8988T (cell line): ENCODE data around the gene FBXW7.

ENCODE experiments used
- DNase-seq: peaks from one replicate; pipeline ENCODE4 v3.0.0; 2011

FBXW7 gene

GRCh38 chr4:152508818-152509217 is 27.1 kb downstream of the FBXW7 start:
- no peak for DNase-seq

GRCh38 chr4:152508386-152508785 is 27.5 kb downstream of the FBXW7 start:
- DNase-seq: no peak

DNA sequence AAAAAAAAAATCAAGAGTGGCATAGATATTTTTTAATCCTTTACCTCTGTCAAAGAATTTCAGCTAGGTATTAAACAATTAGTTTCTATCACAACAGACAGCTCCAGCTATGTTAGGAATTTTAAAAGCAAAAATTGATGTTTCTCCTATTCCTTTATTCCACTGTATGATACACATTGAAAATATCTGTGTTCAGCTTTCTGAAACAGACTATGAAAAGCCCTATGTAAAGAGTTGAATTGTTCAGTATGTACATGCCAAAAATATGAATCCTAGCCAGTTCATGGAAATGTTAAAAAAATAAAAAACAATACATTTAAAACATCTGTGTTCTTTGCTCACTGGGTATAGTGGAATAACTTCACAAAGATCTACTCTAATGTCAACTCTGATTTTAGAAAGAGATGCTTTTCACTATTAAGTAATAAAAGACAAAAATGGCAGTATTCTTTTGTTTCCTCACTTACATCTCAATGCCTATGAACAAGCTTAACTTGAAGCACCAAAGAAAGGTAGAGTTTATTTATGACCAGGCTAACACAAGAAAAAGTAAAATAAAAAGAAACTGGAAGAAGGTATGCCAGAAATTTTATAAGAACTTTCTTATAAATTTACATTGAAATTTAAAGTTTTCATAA is 32.1 kb downstream of the FBXW7 start:
- DNase-seq: no peak

DNA sequence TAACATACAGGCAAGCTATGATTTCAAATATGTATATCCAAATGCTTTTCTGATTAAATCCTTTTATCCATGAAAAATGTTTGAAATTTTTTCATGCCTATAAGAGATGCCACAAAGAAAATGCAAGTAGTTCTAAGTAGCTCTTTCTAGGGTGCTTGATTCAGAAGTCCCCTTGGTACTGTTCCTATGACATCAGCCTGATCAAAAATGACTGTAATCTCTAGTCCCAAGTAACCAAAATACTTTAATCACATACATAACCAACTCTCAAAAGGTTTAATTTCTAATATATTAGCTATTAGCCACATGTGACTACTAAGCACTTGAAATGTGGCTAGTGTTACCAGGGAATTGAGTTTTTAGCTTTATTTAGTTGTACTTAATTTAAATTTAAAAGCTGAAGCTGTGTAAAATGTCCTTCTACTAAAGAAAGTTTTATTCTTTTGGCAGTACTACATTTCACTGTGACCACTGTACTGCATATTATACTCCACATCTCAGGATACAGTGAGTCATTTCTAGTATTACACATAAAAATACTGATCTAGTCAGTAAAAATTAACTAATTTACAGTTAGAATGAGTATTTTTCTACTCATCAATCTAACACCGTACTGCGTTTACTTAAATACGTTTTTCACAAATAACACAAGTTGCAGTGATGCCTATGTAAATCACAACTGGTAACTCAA is 33.9 kb downstream of the FBXW7 start:
- DNase-seq: no peak

- no peak for DNase-seq
Observed at GRCh38 chr4:152500800-152501434, 35.0 kb downstream of the FBXW7 start.

DNA sequence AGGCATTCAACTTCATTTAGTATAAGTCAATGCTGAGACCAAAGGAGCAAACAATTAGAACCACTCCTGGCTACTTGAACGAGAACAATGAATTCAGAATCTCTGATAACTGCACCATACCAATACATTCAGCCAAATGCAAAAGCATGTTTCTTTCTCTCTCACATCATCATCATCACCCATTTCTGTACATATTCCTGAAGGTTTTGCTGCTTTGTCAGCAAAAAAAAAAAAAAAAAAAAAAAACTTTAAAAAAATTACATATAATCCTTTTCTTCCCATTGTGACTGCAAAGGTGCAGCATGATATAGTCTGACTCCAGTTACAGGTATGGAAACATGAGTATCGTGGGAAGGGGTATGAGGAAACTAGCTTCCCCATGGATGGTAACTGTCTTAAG is 35.6 kb downstream of the FBXW7 start:
- DNase-seq: no peak

DNA sequence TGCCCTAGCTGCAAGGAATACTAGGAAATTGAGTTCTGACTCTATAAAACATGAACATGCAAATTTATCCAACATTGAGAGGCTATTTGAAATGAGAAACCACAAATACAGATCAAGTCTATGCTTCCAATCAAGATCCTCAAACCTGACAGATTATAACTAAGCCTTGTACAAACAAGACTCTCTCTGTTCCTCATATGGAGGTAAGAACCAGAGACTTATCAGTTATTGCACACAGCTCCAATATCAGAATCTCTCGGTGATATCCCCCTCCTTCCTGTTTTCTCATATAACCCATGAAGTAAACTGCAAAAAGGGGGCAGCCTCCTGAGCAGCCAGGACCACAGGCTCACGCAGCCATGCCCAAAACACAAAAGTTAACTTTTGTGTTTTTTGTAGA is 36.5 kb downstream of the FBXW7 start:
- DNase-seq: no peak

DNA sequence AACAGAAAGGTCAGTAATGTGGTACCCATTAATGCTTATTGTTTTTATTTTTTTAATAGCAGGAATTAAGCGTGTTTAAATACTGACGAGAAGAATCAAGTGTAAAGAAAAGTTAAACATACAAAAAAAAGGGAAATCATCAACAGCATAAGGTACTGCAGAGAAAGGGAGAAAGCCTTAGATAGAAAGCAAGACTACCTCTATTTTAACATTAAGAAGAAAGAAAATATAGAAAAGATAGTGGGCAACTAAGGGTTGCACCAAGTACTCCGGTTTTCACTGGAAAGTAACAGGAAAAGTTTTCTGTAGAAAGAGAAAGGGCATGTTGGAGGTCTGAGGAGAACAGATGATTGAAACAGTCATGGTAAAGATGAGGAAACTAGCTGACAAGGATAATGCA is 41.9 kb downstream of the FBXW7 start:
- DNase-seq: no peak

DNA sequence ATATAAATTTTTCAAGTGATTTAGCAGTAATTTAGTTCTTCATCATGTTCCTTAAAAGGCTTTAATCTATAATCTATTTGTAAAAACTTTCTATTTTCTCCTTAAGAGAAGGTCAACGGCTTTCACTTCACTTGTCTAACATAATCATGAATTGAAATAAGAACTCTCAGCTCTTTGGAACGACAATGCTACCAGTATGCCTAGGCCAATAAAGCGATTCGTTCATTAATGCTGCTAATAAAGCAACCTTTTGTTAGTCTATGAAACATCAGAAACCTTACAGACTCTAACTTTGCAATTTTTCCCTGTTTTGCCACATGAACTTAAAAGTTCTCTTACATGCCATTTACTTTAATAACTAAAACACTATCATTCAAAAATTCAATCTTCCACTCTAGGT is 47.6 kb downstream of the FBXW7 start:
- no peak for DNase-seq

- no peak for DNase-seq
Observed at GRCh38 chr4:152486429-152487389, 49.2 kb downstream of the FBXW7 start.

- no peak for DNase-seq
Observed at GRCh38 chr4:152485726-152486276, 50.1 kb downstream of the FBXW7 start.

DNA sequence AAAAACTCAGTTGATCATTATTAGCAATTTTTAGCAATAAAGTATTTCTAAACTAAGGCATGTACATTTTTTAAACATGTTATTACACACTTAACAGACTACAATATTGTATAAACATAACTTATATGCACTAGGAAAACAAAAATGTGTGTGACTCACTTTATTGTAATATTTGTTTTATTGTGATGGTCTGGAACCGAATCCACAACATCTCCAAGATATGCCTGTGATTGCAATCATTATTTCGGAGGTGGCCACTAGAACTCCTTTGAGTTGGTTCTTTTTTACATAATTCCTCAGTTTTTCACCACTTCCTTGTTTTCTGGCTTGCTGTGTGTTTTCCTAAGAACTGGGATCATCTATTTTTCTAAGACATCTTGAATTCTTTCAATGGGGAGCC is 53.7 kb downstream of the FBXW7 start:
- DNase-seq: no peak

GRCh38 chr4:152480901-152481300 is 55.0 kb downstream of the FBXW7 start:
- DNase-seq: no peak

GRCh38 chr4:152480326-152480725 is 55.6 kb downstream of the FBXW7 start:
- no peak for DNase-seq

DNA sequence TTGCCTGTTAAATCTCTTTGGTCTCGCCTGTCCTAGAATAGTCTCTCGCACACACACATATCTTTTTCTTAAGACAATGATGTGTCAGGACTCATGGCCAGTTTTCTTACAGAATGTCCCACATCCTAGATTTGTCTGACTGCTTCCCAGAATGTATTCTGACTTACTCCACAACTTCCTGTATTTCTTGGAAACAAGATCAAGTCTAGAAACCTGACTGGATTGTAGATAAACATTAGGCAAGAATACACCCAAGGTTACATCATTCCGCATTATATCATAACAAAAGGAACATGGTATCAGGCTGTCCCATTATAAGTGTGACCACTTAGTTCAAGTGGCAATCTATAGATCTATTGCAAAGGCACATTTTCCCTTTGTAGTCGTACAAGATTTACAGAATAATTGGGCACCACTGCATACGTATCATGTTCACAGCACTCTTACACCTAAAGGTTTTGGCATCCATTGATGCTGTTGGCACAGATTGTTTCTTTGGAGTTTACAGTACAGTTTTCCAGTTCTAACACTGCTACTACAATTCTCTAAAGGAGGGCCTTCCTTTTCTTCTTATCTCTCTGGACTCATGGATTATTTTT is 56.4 kb downstream of the FBXW7 start:
- no peak for DNase-seq

GRCh38 chr4:152478461-152479237 is 57.2 kb downstream of the FBXW7 start:
- DNase-seq: no peak

GRCh38 chr4:152476796-152477195 is 59.1 kb downstream of the FBXW7 start:
- no peak for DNase-seq

- no peak for DNase-seq
Observed at GRCh38 chr4:152471251-152471792, 64.6 kb downstream of the FBXW7 start.

DNA sequence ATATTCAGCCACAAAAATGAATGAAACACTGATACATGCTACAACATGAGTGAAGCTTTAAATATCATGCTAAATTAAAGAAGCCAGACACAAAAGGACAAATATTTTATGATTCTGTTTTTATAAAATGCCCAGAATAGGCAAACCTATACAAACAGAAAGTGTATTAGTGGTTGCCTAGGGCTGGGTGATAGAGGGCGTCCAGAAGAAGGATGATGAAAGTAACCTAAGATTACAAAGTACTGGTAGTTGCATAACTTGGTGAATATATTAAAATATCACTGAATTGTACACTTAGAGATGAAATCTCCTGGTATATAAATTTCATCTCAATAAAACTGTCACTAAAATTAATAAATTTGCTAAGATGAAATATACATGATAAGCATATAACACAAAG is 67.5 kb downstream of the FBXW7 start:
- no peak for DNase-seq

DNA sequence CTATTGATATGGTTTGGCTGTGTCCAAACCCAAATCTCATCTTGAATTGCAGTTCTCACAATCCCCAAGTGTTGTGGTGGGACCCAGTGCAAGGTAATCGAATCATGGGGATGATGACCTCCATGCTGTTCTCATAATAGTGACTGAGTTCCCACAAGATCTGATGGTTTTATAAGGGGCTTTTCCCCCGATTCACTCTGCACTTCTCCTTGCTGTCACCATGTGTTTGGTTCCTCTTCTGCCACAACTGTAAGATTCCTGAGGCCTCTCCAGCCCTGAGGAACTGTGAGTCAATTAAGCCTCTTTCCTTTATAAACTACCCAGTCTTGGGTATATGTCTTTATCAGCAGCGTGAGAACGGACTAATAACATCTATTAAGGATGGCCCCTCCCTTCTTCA is 68.8 kb downstream of the FBXW7 start:
- no peak for DNase-seq
